GM18867 (cell line): Measurements from ENCODE around the gene PLA2G12B.

Experiments used
- ATAC-seq: cut with Tn5 transposase; IDR thresholded peaks from one replicate; pipeline ENCODE4 v1.9.1; 2021; ENCODE audit warnings: mild to moderate bottlenecking, moderate library complexity; ENCODE audit not compliant: unreplicated experiment

PLA2G12B gene

DNA sequence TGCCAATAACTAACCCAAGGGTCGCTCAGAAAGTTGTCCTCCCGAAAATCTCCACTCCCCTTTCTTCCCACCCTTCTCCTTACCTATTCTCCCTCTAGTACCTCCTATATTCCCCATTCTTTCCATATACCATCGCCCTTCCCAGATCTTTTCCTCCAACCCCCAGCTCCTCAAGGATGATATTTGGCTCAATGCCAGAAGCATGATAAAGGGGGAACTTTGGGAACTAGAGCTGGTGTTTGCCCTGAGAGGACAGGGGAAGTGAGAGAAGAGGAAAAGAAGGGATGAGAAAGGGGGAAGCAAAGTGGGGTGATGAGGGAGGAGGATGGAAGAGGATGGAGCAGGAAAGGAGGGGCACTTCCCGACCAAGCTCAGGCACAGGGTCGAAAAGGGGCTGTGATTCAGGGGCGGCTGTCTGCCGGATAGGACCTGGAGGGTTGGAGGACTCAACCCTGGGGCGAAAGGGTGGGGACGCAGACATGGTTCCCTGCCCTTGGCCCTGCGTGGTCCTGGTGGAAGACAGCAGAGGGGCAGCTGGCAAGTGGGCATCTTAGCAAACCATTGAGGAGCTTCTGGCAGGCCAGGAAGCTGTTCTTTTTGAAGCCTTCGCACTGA lies 59.3 kb downstream of the PLA2G12B start:
- no peak for ATAC-seq

- ATAC-seq: no peak
Measured at GRCh38 chr10:72893136-72893798, 61.3 kb downstream of the PLA2G12B start, which contains the start of gene OIT3. TSS of gene OIT3 (plus strand) at chr10:72893739. CDS start at chr10:72893799, 60 bp downstream.

GRCh38 chr10:72890086-72890485 lies 64.5 kb downstream of the PLA2G12B start:
- ATAC-seq: no peak

DNA sequence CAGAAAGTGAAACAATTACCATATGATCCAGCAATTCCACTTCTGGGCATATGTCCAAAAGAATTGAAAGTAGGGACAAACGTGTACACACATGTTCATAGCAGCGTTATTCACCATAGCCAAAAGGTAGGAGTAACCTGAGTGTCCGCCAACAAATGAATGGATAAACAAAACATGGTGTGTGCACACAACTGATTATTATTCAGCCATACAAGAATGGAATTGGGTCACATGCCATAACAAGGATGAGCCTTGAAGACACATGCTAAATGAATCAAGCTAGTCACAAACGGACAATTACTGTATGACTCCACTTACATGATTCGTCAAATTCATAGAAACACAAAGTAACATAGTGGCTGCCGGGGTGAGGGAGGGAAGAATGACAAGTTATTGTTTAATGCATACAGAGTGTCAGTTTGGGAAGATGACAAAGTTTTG lies 65.2 kb downstream of the PLA2G12B start:
- no peak for ATAC-seq

GRCh38 chr10:72888151-72888638 lies 66.4 kb downstream of the PLA2G12B start:
- no peak for ATAC-seq

DNA sequence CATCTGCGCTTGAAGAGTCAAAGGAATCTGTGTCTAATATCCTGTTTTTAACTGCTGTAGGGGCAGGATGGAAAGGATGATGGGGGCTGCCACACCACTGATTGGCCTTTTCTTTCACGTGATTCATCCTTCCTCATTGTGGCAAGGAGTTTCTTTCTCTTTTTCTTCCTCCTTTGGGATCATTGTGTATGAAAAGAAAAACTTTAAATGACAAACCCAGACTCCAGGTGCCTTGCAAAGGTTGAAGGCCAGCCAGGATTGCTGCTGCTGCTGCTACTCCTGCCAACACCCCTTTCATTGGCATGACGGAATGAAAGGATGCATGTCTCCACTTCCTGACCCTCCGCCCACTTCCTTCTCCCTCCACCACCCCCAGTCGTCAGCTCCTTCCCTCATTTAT lies 67.6 kb downstream of the PLA2G12B start:
- ATAC-seq: no peak

DNA sequence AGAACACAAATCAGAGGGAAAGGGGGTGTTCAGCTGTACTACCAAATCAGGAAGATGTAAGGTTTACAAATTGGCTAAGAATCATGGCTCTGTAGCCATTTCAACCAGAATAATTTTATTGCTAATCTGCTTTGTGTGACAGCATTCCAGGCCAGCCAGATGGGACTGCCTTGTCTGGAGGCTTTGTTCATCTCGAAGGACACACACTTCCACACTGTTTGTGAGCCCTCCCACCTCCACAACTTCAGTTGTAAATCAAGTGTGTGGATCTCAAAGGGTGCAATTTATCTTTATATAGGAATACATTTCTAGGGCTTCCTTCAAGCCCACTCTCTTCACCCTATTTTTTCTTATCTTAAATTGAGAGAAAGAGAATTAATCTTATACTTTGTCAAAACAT lies 68.0 kb downstream of the PLA2G12B start:
- ATAC-seq: no peak

- ATAC-seq: no peak
Measured at GRCh38 chr10:72885953-72886352, 68.7 kb downstream of the PLA2G12B start.
